Activated T-cell treated with anti-CD3 and anti-CD28 coated beads, Interleukin-2, amount 50 U/mL, for 1 hour (primary cell): ENCODE data around the gene EHMT2.
A peak's percentile ranks its signal among the peaks of the same experiment; 100 is the strongest.
"Not testable (repeated sequence)": the region's sequence is repeated elsewhere in the genome, so short reads cannot be mapped to it uniquely, and the experiment has no call there.

Experiments used
- DNase-seq: peaks from one replicate; pipeline ENCODE4 v3.0.0-alpha.2; 2020

Gene EHMT2

GRCh38 chr6:31897612-31898382 lies at the start of gene EHMT2:
TSS of gene EHMT2 (minus strand) at chr6:31897698. CDS start at chr6:31897677, 21 bp downstream.
- peak; percentile 83 for DNase-seq

- no peak for DNase-seq
Observed at GRCh38 chr6:31947070-31947675, 49.7 kb upstream of the EHMT2 start.

GRCh38 chr6:31946370-31946885 lies 48.9 kb upstream of the EHMT2 start:
- no peak for DNase-seq

GRCh38 chr6:31945507-31946369 lies 48.2 kb upstream of the EHMT2 start, which contains the start of gene CFB:
TSS of gene CFB (plus strand) at chr6:31946095. CDS start at chr6:31946222, 127 bp downstream.
- no peak for DNase-seq

GRCh38 chr6:31945154-31945506 lies 47.6 kb upstream of the EHMT2 start:
- no peak for DNase-seq

GRCh38 chr6:31943742-31944141 lies 46.2 kb upstream of the EHMT2 start:
- no peak for DNase-seq

GRCh38 chr6:31940256-31940664 lies 42.8 kb upstream of the EHMT2 start:
- no peak for DNase-seq

GRCh38 chr6:31935823-31936222 lies 38.3 kb upstream of the EHMT2 start:
- DNase-seq = no peak

GRCh38 chr6:31935021-31935420 lies 37.5 kb upstream of the EHMT2 start:
- DNase-seq = no peak

- no peak for DNase-seq
Observed at GRCh38 chr6:31933537-31933936, 36.0 kb upstream of the EHMT2 start.

- DNase-seq = not testable (repeated sequence)
Observed at GRCh38 chr6:31932137-31932536, 34.6 kb upstream of the EHMT2 start.

GRCh38 chr6:31930962-31931361 lies 33.5 kb upstream of the EHMT2 start:
- no peak for DNase-seq

GRCh38 chr6:31928672-31928939 lies 31.1 kb upstream of the EHMT2 start:
- DNase-seq = no peak

GRCh38 chr6:31927863-31928671 lies 30.6 kb upstream of the EHMT2 start:
- DNase-seq = no peak

GRCh38 chr6:31927242-31927862 lies 29.9 kb upstream of the EHMT2 start, which contains the start of gene C2:
TSS of gene C2 (plus strand) at chr6:31927717. CDS start at chr6:31927753, 36 bp downstream.
- no peak for DNase-seq

- DNase-seq = no peak
Observed at GRCh38 chr6:31922942-31923341, 25.4 kb upstream of the EHMT2 start.

- DNase-seq = no peak
Observed at GRCh38 chr6:31920811-31921210, 23.3 kb upstream of the EHMT2 start.

- no peak for DNase-seq
Observed at GRCh38 chr6:31919624-31920303, 22.3 kb upstream of the EHMT2 start.

- DNase-seq = no peak
Observed at GRCh38 chr6:31918069-31918720, 20.7 kb upstream of the EHMT2 start.

GRCh38 chr6:31915756-31916155 lies 18.3 kb upstream of the EHMT2 start:
- no peak for DNase-seq

- no peak for DNase-seq
Observed at GRCh38 chr6:31915351-31915750, 17.9 kb upstream of the EHMT2 start.
